ENCODE results near the gene CHRNA3. TPM values are rescaled to one million over a fixed set of nuclear protein-coding genes. Genes with fewer than 3 reads are reported as not detected.

Gene CHRNA3
- total RNA-seq = not detected in 2 replicates

GRCh38 chr15:78620527-78621421 lies at the start of gene CHRNA3:
Gene CHRNA3, minus strand, starts transcription at chr15:78620996. Its CDS starts 202 bp downstream, at chr15:78620794.

GRCh38 chr15:78641102-78641748 lies 20.4 kb upstream of the CHRNA3 start, which contains the start of gene CHRNB4:
Gene CHRNB4, minus strand, starts transcription at chr15:78641210. Its CDS starts 77 bp downstream, at chr15:78641133.

GRCh38 chr15:78565097-78565950 lies 55.5 kb downstream of the CHRNA3 start, which contains the start of gene CHRNA5:
Gene CHRNA5, plus strand, starts transcription at chr15:78565520. Its CDS starts 200 bp downstream, at chr15:78565720.

Small RNA genes within 50 kb of the gene (small RNA-seq; reads per million reads assigned to genes)
- gene AC067863.2 = not detected

Other genes starting within 250 kb of the CHRNA3 start
- gene IREB2, start 182.8 kb downstream of the CHRNA3 start, total RNA-seq = 25.6 and 32.9 TPM in 2 replicates
- gene HYKK, start 113.4 kb downstream of the CHRNA3 start, total RNA-seq = 1.9 and 3.1 TPM in 2 replicates
- gene PSMA4, start 80.6 kb downstream of the CHRNA3 start, total RNA-seq = 135 and 159 TPM in 2 replicates
- 0.36 and 1.3 TPM in 2 replicates for gene CHRNA5, start 55.5 kb downstream of the CHRNA3 start, total RNA-seq
- gene CHRNB4, start 20.2 kb upstream of the CHRNA3 start, total RNA-seq = not detected in 2 replicates
- 11.7 and 13.6 TPM in 2 replicates for gene ADAMTS7, start 190.5 kb upstream of the CHRNA3 start, total RNA-seq